Measurements from ENCODE around the gene TRIM56.

DNA sequence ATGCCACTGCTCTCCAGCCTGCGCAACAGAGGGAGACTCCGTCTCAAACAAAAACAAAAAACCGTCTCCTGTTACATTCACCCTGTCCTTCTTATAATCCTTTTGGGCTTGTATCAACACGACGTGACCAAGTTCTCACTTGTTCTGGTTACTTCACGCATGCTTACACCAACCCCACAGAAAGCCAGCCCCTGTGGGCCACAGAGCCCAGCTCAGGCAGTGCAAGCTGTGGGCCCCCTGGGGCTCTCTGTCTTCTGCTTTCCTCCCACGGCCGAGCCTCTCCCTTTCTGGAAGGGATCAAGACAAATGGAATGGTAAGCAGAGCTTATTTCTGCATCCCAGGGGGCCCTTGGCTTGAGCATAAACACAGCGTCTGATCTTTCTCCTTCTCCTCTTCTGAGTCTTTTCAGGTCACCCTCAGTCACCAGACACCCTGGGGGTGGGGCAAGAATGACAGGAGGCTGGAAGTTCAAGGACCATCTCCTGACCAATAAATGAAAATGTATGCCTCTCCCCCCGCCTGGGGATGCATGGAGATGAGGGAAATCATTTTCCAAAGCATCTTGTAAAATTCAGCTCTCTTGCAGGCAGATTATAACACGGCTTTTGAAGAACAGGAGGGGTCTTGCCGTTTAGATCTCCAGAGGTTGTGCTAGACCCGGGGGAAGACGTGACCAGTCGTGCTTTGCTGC, 19.0 kb upstream of the TRIM56 start:
- TF ChIP-seq CTCF (IDR thresholded peaks at IDR 0.05; ENCODE audit: insufficient read depth, low read length, poor library complexity, severe bottlenecking) (no peak), EZH2phosphoT487 (conservative IDR thresholded peaks at IDR 0.05; ENCODE audit: low read length) (no peak)

All from SU-DHL-6 (cell line).